Natural killer cell (primary cell): Measurements from ENCODE around the gene ZNF43. TPM values are rescaled to one million over a fixed set of nuclear protein-coding genes. Genes with fewer than 3 reads are reported as not detected.

Experiments used
- ATAC-seq, 3 donors: fragments of 150-1000 bp in 2 of 3; fragments of 200-7000 bp in 1 of 3; cut with Tn5 transposase; 1 replicate in 1 of 3; 2 replicates in 2 of 3; pipeline ENCODE4 v1.10.0; 2021; ENCODE audit warnings: mild to moderate bottlenecking in 2 of 3, moderate library complexity in 2 of 3
- DNase-seq, 2 donors: peaks; one replicate each; pipeline versions ENCODE4 v3.0.0 to v3.0.0-alpha.2; 2013 to 2021; ENCODE audit warnings: mixed read lengths in 1 of 2
- H3K27ac ChIP-seq: one replicate; pipeline ENCODE4 v1.5.1; 2013; ENCODE audit warnings: mild to moderate bottlenecking, low read length
- H3K27me3 ChIP-seq: one replicate; pipeline ENCODE4 v1.6.1; 2013; ENCODE audit warnings: low read length; ENCODE audit not compliant: control insufficient read depth, insufficient read depth
- H3K36me3 ChIP-seq: one replicate; pipeline ENCODE4 v1.6.1; 2013; ENCODE audit warnings: low read length; ENCODE audit not compliant: control insufficient read depth, insufficient read depth
- H3K4me1 ChIP-seq: one replicate; pipeline ENCODE4 v1.6.1; 2013; ENCODE audit warnings: low read length; ENCODE audit not compliant: control insufficient read depth, insufficient read depth
- H3K4me3 ChIP-seq: one replicate; pipeline ENCODE4 v1.5.1; 2013; ENCODE audit warnings: low read length
- H3K9me3 ChIP-seq: one replicate; pipeline ENCODE4 v1.6.1; 2013; ENCODE audit warnings: low read length; ENCODE audit not compliant: control insufficient read depth, insufficient read depth
- H3K27ac Mint-ChIP-seq, 2 donors: one replicate each; pipeline ENCODE4 v1.8.0; 2022; ENCODE audit warnings: mild to moderate bottlenecking in 2 of 2, mixed read lengths in 2 of 2, moderate library complexity in 1 of 2
- H3K27me3 Mint-ChIP-seq, 2 donors: one replicate each; pipeline ENCODE4 v1.8.0; 2022; ENCODE audit warnings: low read depth in 2 of 2, mixed read lengths in 2 of 2
- H3K36me3 Mint-ChIP-seq: one replicate; pipeline ENCODE4 v1.8.0; 2022; ENCODE audit warnings: mixed read lengths
- H3K4me1 Mint-ChIP-seq, 2 donors: one replicate each; pipeline ENCODE4 v1.8.0; 2022; ENCODE audit warnings: mixed read lengths in 2 of 2
- H3K4me3 Mint-ChIP-seq: one replicate; pipeline ENCODE4 v1.8.0; 2022; ENCODE audit warnings: mild to moderate bottlenecking, moderate library complexity, mixed read lengths
- H3K9me3 Mint-ChIP-seq, 2 donors: one replicate each; pipeline ENCODE4 v1.8.0; 2022; ENCODE audit warnings: mixed read lengths in 2 of 2
- WGBS: methylation state at CpG from one replicate; pipeline ENCODE4 v1.1.7; 2013; ENCODE audit warnings: missing lambda C conversion rate; ENCODE audit not compliant: insufficient coverage; 5-methylcytosine and 5-hydroxymethylcytosine counted together
- intact Hi-C: fragments of 100-400 bp; cut with micrococcal nuclease; formaldehyde crosslinking; loops from one replicate; pipeline ENCODE4 v1.14.2; 2022
- total RNA-seq, 4 donors: library from RNA; stranded (reverse); fragments of 120-200 nt in 1 of 4; gene quantifications; one replicate each; pipeline versions ENCODE4 v1.2.3 to v1.2.4, GENCODE V29; 2013 to 2022
- TF ChIP-seq, protein P1 (sequence below): fragments of 200-600 bp; IDR thresholded peaks from one replicate; pipeline ENCODE4 v1.8.0; 2022; ENCODE audit warnings: antibody characterized with exemption

Gene ZNF43
- total RNA-seq, 3 donors from 2014 or later (not counting 1 experiment from before 2014, with no cell fraction given), result 21.6 to 36.8 (median 31.0) TPM

- peaks cover 12 to 17% of the 10 kb centered on the region in 2 donors for H3K4me1 Mint-ChIP-seq
- DNase-seq, result no peak
- no peak for ATAC-seq
- Histone ChIP-seq H3K9me3 (no peaks in the 10 kb centered on the region), H3K27me3 (no peaks in the 10 kb centered on the region), H3K36me3 (peaks cover 10% of the 10 kb centered on the region), H3K4me1 (peaks cover 15% of the 10 kb centered on the region), H3K4me3 (no peak overlapping the region), H3K27ac (no peak overlapping the region)
- H3K9me3 Mint-ChIP-seq, result no peaks in the 10 kb centered on the region
- intact Hi-C loops, result loop anchor here (5.0 kb wide), 1 partner anchor 331 kb away; the partner anchor contains the start of gene ZNF429
- TF ChIP-seq, protein P1, sequence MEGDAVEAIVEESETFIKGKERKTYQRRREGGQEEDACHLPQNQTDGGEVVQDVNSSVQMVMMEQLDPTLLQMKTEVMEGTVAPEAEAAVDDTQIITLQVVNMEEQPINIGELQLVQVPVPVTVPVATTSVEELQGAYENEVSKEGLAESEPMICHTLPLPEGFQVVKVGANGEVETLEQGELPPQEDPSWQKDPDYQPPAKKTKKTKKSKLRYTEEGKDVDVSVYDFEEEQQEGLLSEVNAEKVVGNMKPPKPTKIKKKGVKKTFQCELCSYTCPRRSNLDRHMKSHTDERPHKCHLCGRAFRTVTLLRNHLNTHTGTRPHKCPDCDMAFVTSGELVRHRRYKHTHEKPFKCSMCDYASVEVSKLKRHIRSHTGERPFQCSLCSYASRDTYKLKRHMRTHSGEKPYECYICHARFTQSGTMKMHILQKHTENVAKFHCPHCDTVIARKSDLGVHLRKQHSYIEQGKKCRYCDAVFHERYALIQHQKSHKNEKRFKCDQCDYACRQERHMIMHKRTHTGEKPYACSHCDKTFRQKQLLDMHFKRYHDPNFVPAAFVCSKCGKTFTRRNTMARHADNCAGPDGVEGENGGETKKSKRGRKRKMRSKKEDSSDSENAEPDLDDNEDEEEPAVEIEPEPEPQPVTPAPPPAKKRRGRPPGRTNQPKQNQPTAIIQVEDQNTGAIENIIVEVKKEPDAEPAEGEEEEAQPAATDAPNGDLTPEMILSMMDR, result no peak
- WGBS, result 100% methylated on average over 2 of the region's 4 CpGs
- H3K27ac Mint-ChIP-seq, result peak overlapping the region in 1 of 2 donors; percentile 8
- H3K27me3 Mint-ChIP-seq, result no peaks in the 10 kb centered on the region
- peaks cover 6% of the 10 kb centered on the region for H3K36me3 Mint-ChIP-seq
- no peak overlapping the region for H3K4me3 Mint-ChIP-seq
Measured at GRCh38 chr19:21838646-21839045, 2.7 kb upstream of the ZNF43 start.

DNA sequence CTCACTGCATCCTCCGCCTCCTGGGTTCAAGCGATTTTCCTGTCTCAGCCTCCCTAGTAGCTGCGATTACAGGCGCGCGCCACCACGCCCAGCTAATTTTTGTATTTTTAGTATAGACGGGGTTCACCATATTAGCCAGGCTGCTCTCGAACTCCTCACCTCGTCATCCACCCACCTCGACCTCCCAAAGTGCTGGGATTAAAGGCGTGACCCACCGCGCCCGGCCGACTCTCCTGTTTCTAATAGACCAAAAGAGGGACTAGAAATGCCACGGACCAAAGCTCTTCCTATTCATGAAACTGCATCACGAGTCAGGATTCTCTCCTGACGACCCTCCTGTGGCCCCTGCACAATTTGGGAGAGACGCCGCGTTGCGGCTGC lies 563 bp downstream of the ZNF43 start:
- peak overlapping the region; percentile 98 for H3K4me3 Mint-ChIP-seq
- peak overlapping the region; percentile 73 for H3K4me3 ChIP-seq
- H3K27me3 ChIP-seq, result no peaks in the 10 kb centered on the region
- WGBS, result 9% methylated on average over 22 of the region's 23 CpGs
- TF ChIP-seq, protein P1, result no peak
- H3K9me3 Mint-ChIP-seq, result no peaks in the 10 kb centered on the region
- peaks cover 15% of the 10 kb centered on the region for H3K4me1 ChIP-seq
- peaks cover 25 to 27% of the 10 kb centered on the region in 2 donors for H3K4me1 Mint-ChIP-seq
- ATAC-seq (no peak), DNase-seq (no peak)
- H3K9me3 ChIP-seq, result no peaks in the 10 kb centered on the region
- H3K27ac Mint-ChIP-seq, result peak overlapping the region; percentile 98 to 100
- H3K27me3 Mint-ChIP-seq, result no peaks in the 10 kb centered on the region
- H3K27ac ChIP-seq, result peak overlapping the region; percentile 83
- no peaks in the 10 kb centered on the region for H3K36me3 ChIP-seq
- intact Hi-C loops, result loop anchor here (5.0 kb wide), 1 partner anchor 328 kb away; the partner anchor contains the start of gene ZNF429
- no peaks in the 10 kb centered on the region for H3K36me3 Mint-ChIP-seq

DNA sequence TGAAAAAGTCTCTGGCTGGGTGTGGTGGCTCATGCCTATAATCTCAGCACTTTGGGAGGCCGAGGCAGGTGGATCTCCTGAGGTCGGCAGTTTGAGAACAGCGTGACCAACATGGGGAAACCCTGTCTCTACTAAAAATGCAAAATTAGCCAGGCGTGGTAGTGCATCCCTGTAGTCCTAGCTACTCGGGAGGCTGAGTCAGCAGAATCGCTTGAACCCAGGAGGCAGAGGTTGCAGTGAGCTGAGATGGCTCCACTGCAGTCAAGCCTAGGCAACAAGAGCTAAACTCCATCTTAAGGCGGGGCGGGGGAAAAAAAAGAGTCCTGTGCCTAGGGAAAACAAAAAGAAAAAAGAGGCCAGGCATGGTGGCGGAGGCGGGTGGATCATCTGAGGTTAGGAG lies 2.2 kb downstream of the ZNF43 start:
- Mint-ChIP-seq H3K27ac (peak overlapping the region; percentile 76 to 81), H3K27me3 (no peaks in the 10 kb centered on the region), H3K4me1 (peaks cover 36% of the 10 kb centered on the region in 2 donors), H3K36me3 (no peaks in the 10 kb centered on the region), H3K9me3 (no peaks in the 10 kb centered on the region), H3K4me3 (peak overlapping the region; percentile 79)
- H3K36me3 ChIP-seq, result no peaks in the 10 kb centered on the region
- TF ChIP-seq, protein P1, result no peak
- ATAC-seq, result no peak
- DNase-seq, result no peak
- intact Hi-C loops, result no loop called here
- H3K4me3 ChIP-seq, result no peak overlapping the region
- H3K27me3 ChIP-seq, result no peaks in the 10 kb centered on the region
- peaks cover 15% of the 10 kb centered on the region for H3K4me1 ChIP-seq
- WGBS, result 97% methylated on average over 10 of the region's 10 CpGs
- H3K9me3 ChIP-seq, result no peaks in the 10 kb centered on the region
- H3K27ac ChIP-seq, result no peak overlapping the region

- H3K27ac ChIP-seq, result no peak overlapping the region
- peaks cover 13% of the 10 kb centered on the region for H3K9me3 ChIP-seq
- Mint-ChIP-seq H3K27ac (peak overlapping the region in 1 of 2 donors; percentile 37), H3K36me3 (peaks cover 8% of the 10 kb centered on the region), H3K9me3 (no peaks in the 10 kb centered on the region), H3K27me3 (no peaks in the 10 kb centered on the region), H3K4me1 (peaks cover 8 to 21% of the 10 kb centered on the region in 2 donors), H3K4me3 (no peak overlapping the region)
- H3K4me3 ChIP-seq, result no peak overlapping the region
- WGBS, result 100% methylated on average over 1 of the region's 1 CpG
- no peak for DNase-seq
- H3K27me3 ChIP-seq, result no peaks in the 10 kb centered on the region
- no peak for ATAC-seq
- intact Hi-C loops, result no loop called here
- TF ChIP-seq, protein P1, result no peak
- H3K36me3 ChIP-seq, result peaks cover 6% of the 10 kb centered on the region
- no peaks in the 10 kb centered on the region for H3K4me1 ChIP-seq
Measured at GRCh38 chr19:21824679-21825078, 11.3 kb downstream of the ZNF43 start.
